ENCODE measurements around the gene CASD1.

The CASD1 gene

GRCh38 chr7:94509264-94509886, at the start of gene CASD1:
TSS of gene CASD1 (plus strand) at chr7:94509809. CDS start at chr7:94510085, 276 bp downstream.
- no peak for DNase-seq

- DNase-seq = no peak
Observed at GRCh38 chr7:94466516-94466915, 43.1 kb upstream of the CASD1 start.

- no peak for DNase-seq
Observed at GRCh38 chr7:94471604-94472003, 38.0 kb upstream of the CASD1 start.

- DNase-seq = no peak
Observed at GRCh38 chr7:94472608-94473007, 37.0 kb upstream of the CASD1 start.

GRCh38 chr7:94476251-94476840, 33.3 kb upstream of the CASD1 start:
- no peak for DNase-seq

- no peak for DNase-seq
Observed at GRCh38 chr7:94477878-94478277, 31.7 kb upstream of the CASD1 start.

- DNase-seq = no peak
Observed at GRCh38 chr7:94478648-94479214, 30.9 kb upstream of the CASD1 start.

- DNase-seq = no peak
Observed at GRCh38 chr7:94481279-94481678, 28.3 kb upstream of the CASD1 start.

GRCh38 chr7:94482796-94483195, 26.8 kb upstream of the CASD1 start:
- no peak for DNase-seq

- no peak for DNase-seq
Observed at GRCh38 chr7:94483843-94484242, 25.8 kb upstream of the CASD1 start.

- DNase-seq = no peak
Observed at GRCh38 chr7:94486216-94486615, 23.4 kb upstream of the CASD1 start.

GRCh38 chr7:94491410-94491809, 18.2 kb upstream of the CASD1 start:
- DNase-seq = no peak

GRCh38 chr7:94492601-94493000, 17.0 kb upstream of the CASD1 start:
- no peak for DNase-seq

GRCh38 chr7:94497874-94498670, 11.5 kb upstream of the CASD1 start:
- DNase-seq = no peak

GRCh38 chr7:94498918-94499317, 10.7 kb upstream of the CASD1 start:
- no peak for DNase-seq

GRCh38 chr7:94507462-94507861, 2.1 kb upstream of the CASD1 start:
- DNase-seq = no peak

- no peak for DNase-seq
Observed at GRCh38 chr7:94507962-94508361, 1.6 kb upstream of the CASD1 start.

GRCh38 chr7:94509887-94510581, 425 bp downstream of the CASD1 start:
- DNase-seq = no peak

- peak; percentile 39 for DNase-seq
Observed at GRCh38 chr7:94510582-94511496, 1.2 kb downstream of the CASD1 start.

- DNase-seq = no peak
Observed at GRCh38 chr7:94511718-94512117, 2.1 kb downstream of the CASD1 start.

GRCh38 chr7:94512735-94513564, 3.3 kb downstream of the CASD1 start:
- no peak for DNase-seq
